Measurements from ENCODE around the gene SBNO1. TPM values are rescaled to one million over a fixed set of nuclear protein-coding genes. Genes with fewer than 3 reads are reported as not detected.

The SBNO1 gene
- polyA plus RNA-seq, 3 donors = 5.6 to 16.9 (median 11.4) TPM

DNA sequence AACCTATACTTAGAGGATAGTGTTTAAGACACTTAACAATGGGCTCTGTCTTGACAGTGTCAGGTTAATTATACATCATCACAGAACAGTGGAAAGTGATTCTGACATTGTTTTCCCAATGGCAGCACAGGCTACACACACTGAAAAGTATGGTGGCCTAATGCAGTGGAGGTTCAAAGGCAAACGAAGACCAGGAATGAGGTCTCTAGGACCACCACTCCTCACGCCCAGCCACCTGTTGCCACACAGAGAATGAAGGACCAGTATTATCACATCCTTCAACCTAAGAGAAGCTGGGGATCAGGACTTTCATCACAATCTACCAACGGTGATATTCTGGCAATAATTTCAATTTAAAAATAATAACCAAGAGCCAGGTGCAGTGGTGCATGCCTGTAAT, 58.4 kb downstream of the SBNO1 start:
- WGBS (ENCODE audit: insufficient coverage) = 90% methylated on average over 2 of the region's 3 CpGs
- TF ChIP-seq, protein P1, sequence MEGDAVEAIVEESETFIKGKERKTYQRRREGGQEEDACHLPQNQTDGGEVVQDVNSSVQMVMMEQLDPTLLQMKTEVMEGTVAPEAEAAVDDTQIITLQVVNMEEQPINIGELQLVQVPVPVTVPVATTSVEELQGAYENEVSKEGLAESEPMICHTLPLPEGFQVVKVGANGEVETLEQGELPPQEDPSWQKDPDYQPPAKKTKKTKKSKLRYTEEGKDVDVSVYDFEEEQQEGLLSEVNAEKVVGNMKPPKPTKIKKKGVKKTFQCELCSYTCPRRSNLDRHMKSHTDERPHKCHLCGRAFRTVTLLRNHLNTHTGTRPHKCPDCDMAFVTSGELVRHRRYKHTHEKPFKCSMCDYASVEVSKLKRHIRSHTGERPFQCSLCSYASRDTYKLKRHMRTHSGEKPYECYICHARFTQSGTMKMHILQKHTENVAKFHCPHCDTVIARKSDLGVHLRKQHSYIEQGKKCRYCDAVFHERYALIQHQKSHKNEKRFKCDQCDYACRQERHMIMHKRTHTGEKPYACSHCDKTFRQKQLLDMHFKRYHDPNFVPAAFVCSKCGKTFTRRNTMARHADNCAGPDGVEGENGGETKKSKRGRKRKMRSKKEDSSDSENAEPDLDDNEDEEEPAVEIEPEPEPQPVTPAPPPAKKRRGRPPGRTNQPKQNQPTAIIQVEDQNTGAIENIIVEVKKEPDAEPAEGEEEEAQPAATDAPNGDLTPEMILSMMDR (IDR thresholded peaks at IDR 0.05) = no peak
- Histone ChIP-seq H3K9me3 (replicated peaks in 1 of 2; ENCODE audit: control insufficient read depth in 1 of 2, insufficient read depth in 1 of 2, low read length in 2 of 2) (no peaks in the 10 kb centered on the region), H3K27ac (ENCODE audit: low read depth in 1 of 2, low read length in 2 of 2) (no peak overlapping the region), H3K79me2 (ENCODE audit: insufficient read depth, low read length) (no peaks in the 10 kb centered on the region), H3K4me1 (ENCODE audit: control insufficient read depth in 1 of 2, insufficient read depth in 2 of 2, low read length in 2 of 2) (no peaks in the 10 kb centered on the region), H4K20me1 (ENCODE audit: insufficient read depth, low read length) (no peaks in the 10 kb centered on the region), H3K4me2 (replicated peaks; ENCODE audit: extremely low read depth, low read length, poor library complexity, severe bottlenecking) (no peak overlapping the region), H3K4me3 (replicated peaks in 1 of 3; ENCODE audit: low read depth in 2 of 3, low read length in 3 of 3) (no peak overlapping the region), H3K27me3 (ENCODE audit: control insufficient read depth in 2 of 2, insufficient read depth in 2 of 2, low read length in 2 of 2) (no peaks in the 10 kb centered on the region), H2AFZ (ENCODE audit: insufficient read depth, low read depth, low read length, poor library complexity, severe bottlenecking) (no peak overlapping the region), H3K9ac (ENCODE audit: insufficient read depth, low read length, poor library complexity, severe bottlenecking) (no peak overlapping the region), H3K36me3 (replicated peaks in 1 of 2; ENCODE audit: control insufficient read depth in 1 of 2, insufficient read depth in 2 of 2, low read length in 2 of 2) (peaks cover 92 to 99% of the 10 kb centered on the region in 2 donors)
- Mint-ChIP-seq H3K9me3 (no peaks in the 10 kb centered on the region), H3K4me3 (no peak overlapping the region), H3K36me3 (peaks cover 85 to 94% of the 10 kb centered on the region in 2 donors), H3K27me3 (ENCODE audit: low read depth in 3 of 3) (no peaks in the 10 kb centered on the region), H3K27ac (no peak overlapping the region), H3K4me1 (no peaks in the 10 kb centered on the region)
- no peak for DNase-seq
- intact Hi-C loops (cut with micrococcal nuclease) = no loop called here

GRCh38 chr12:123305136-123305535, 59.5 kb downstream of the SBNO1 start:
- Mint-ChIP-seq H3K4me3 (no peak overlapping the region), H3K27ac (no peak overlapping the region), H3K36me3 (peaks cover 79 to 93% of the 10 kb centered on the region in 2 donors), H3K27me3 (ENCODE audit: low read depth in 3 of 3) (no peaks in the 10 kb centered on the region), H3K4me1 (no peaks in the 10 kb centered on the region), H3K9me3 (no peaks in the 10 kb centered on the region)
- DNase-seq = no peak
- no peak overlapping the region for H3K4me2 ChIP-seq (replicated peaks; ENCODE audit: extremely low read depth, low read length, poor library complexity, severe bottlenecking)
- intact Hi-C loops (cut with micrococcal nuclease) = no loop called here
- H3K36me3 ChIP-seq (replicated peaks in 1 of 2; ENCODE audit: control insufficient read depth in 1 of 2, insufficient read depth in 2 of 2, low read length in 2 of 2) = peaks cover 90 to 99% of the 10 kb centered on the region in 2 donors
- H3K4me3 ChIP-seq (replicated peaks in 1 of 3; ENCODE audit: low read depth in 2 of 3, low read length in 3 of 3) = no peak overlapping the region
- H3K79me2 ChIP-seq (ENCODE audit: insufficient read depth, low read length) = no peaks in the 10 kb centered on the region
- 100% methylated on average over 1 of the region's 3 CpGs for WGBS (ENCODE audit: insufficient coverage)
- TF ChIP-seq, protein P1 (IDR thresholded peaks at IDR 0.05) = no peak
- no peaks in the 10 kb centered on the region for H3K4me1 ChIP-seq (ENCODE audit: control insufficient read depth in 1 of 2, insufficient read depth in 2 of 2, low read length in 2 of 2)
- H2AFZ ChIP-seq (ENCODE audit: insufficient read depth, low read depth, low read length, poor library complexity, severe bottlenecking) = no peak overlapping the region
- H3K27me3 ChIP-seq (ENCODE audit: control insufficient read depth in 2 of 2, insufficient read depth in 2 of 2, low read length in 2 of 2) = no peaks in the 10 kb centered on the region
- H4K20me1 ChIP-seq (ENCODE audit: insufficient read depth, low read length) = no peaks in the 10 kb centered on the region
- H3K9me3 ChIP-seq (replicated peaks in 1 of 2; ENCODE audit: control insufficient read depth in 1 of 2, insufficient read depth in 1 of 2, low read length in 2 of 2) = no peaks in the 10 kb centered on the region
- H3K9ac ChIP-seq (ENCODE audit: insufficient read depth, low read length, poor library complexity, severe bottlenecking) = no peak overlapping the region
- H3K27ac ChIP-seq (ENCODE audit: low read depth in 1 of 2, low read length in 2 of 2) = no peak overlapping the region

All from CD14-positive monocyte (primary cell).